ENCODE results near the gene SUPT5H.

SUPT5H gene

GRCh38 chr19:39445196-39446111 is at the start of gene SUPT5H:
Gene SUPT5H (plus strand): TSS chr19:39445582. CDS start chr19:39445891, 309 bp downstream.
- Mint-ChIP-seq H3K27me3 (no peaks in the 10 kb centered on the region), H3K4me3 (peak within 1 kb of the TSS; percentile 97), H3K27ac (peak within 1 kb of the TSS; percentile 99), H3K9me3 (ENCODE audit: low read depth) (no peaks in the 10 kb centered on the region), H3K36me3 (peaks cover 10% of the 10 kb centered on the region), H3K4me1 (ENCODE audit: low read depth) (peaks cover 48% of the 10 kb centered on the region)

- peak overlapping the region; percentile 93 for H3K27ac Mint-ChIP-seq
- no peaks in the 10 kb centered on the region for H3K36me3 Mint-ChIP-seq
- H3K4me3 Mint-ChIP-seq, result peak overlapping the region; percentile 77
- peaks cover 58% of the 10 kb centered on the region for H3K4me1 Mint-ChIP-seq (ENCODE audit: low read depth)
- H3K27me3 Mint-ChIP-seq, result no peaks in the 10 kb centered on the region
- H3K9me3 Mint-ChIP-seq (ENCODE audit: low read depth), result no peaks in the 10 kb centered on the region
These were observed 47.8 kb upstream of the SUPT5H start for GRCh38 chr19:39397360-39398296.

- H3K4me1 Mint-ChIP-seq (ENCODE audit: low read depth), result peaks cover 55% of the 10 kb centered on the region
- H3K4me3 Mint-ChIP-seq, result peak overlapping the region; percentile 77
- no peaks in the 10 kb centered on the region for H3K9me3 Mint-ChIP-seq (ENCODE audit: low read depth)
- no peaks in the 10 kb centered on the region for H3K36me3 Mint-ChIP-seq
- H3K27ac Mint-ChIP-seq, result peak overlapping the region; percentile 93
- no peaks in the 10 kb centered on the region for H3K27me3 Mint-ChIP-seq
These were observed 47.0 kb upstream of the SUPT5H start for GRCh38 chr19:39398297-39398864.

GRCh38 chr19:39399668-39400050 is 45.7 kb upstream of the SUPT5H start:
- no peaks in the 10 kb centered on the region for H3K36me3 Mint-ChIP-seq
- H3K4me1 Mint-ChIP-seq (ENCODE audit: low read depth), result peaks cover 60% of the 10 kb centered on the region
- H3K4me3 Mint-ChIP-seq, result peak overlapping the region; percentile 24
- no peaks in the 10 kb centered on the region for H3K9me3 Mint-ChIP-seq (ENCODE audit: low read depth)
- H3K27me3 Mint-ChIP-seq, result no peaks in the 10 kb centered on the region
- peak overlapping the region; percentile 67 for H3K27ac Mint-ChIP-seq

GRCh38 chr19:39400061-39400460 is 45.3 kb upstream of the SUPT5H start:
- no peaks in the 10 kb centered on the region for H3K9me3 Mint-ChIP-seq (ENCODE audit: low read depth)
- H3K27ac Mint-ChIP-seq, result peak overlapping the region; percentile 67
- H3K4me1 Mint-ChIP-seq (ENCODE audit: low read depth), result peaks cover 63% of the 10 kb centered on the region

GRCh38 chr19:39401070-39401548 is 44.3 kb upstream of the SUPT5H start:
- peak overlapping the region; percentile 97 for H3K27ac Mint-ChIP-seq
- no peaks in the 10 kb centered on the region for H3K9me3 Mint-ChIP-seq (ENCODE audit: low read depth)
- H3K4me3 Mint-ChIP-seq, result peak overlapping the region; percentile 78
- H3K4me1 Mint-ChIP-seq (ENCODE audit: low read depth), result peaks cover 69% of the 10 kb centered on the region
- no peaks in the 10 kb centered on the region for H3K27me3 Mint-ChIP-seq
- H3K36me3 Mint-ChIP-seq, result no peaks in the 10 kb centered on the region

More at GRCh38 chr19:39400061-39400460, 45.3 kb upstream of the SUPT5H start:
- Mint-ChIP-seq H3K27me3 (no peaks in the 10 kb centered on the region), H3K4me3 (peak overlapping the region; percentile 24), H3K36me3 (no peaks in the 10 kb centered on the region)

- no peaks in the 10 kb centered on the region for H3K36me3 Mint-ChIP-seq
- peaks cover 71% of the 10 kb centered on the region for H3K4me1 Mint-ChIP-seq (ENCODE audit: low read depth)
- H3K27me3 Mint-ChIP-seq, result no peaks in the 10 kb centered on the region
- peak overlapping the region; percentile 78 for H3K4me3 Mint-ChIP-seq
- no peaks in the 10 kb centered on the region for H3K9me3 Mint-ChIP-seq (ENCODE audit: low read depth)
- H3K27ac Mint-ChIP-seq, result peak overlapping the region; percentile 97
These were observed 43.6 kb upstream of the SUPT5H start for GRCh38 chr19:39401549-39402345.

- Mint-ChIP-seq H3K9me3 (ENCODE audit: low read depth) (no peaks in the 10 kb centered on the region), H3K36me3 (no peaks in the 10 kb centered on the region), H3K4me3 (peak overlapping the region; percentile 78), H3K27me3 (no peaks in the 10 kb centered on the region), H3K27ac (peak overlapping the region; percentile 97), H3K4me1 (ENCODE audit: low read depth) (peaks cover 65% of the 10 kb centered on the region)
These were observed 42.8 kb upstream of the SUPT5H start for GRCh38 chr19:39402346-39403300.

- Mint-ChIP-seq H3K4me1 (ENCODE audit: low read depth) (peaks cover 61% of the 10 kb centered on the region), H3K36me3 (peaks cover 1% of the 10 kb centered on the region), H3K9me3 (ENCODE audit: low read depth) (no peaks in the 10 kb centered on the region), H3K27ac (peak overlapping the region; percentile 97), H3K27me3 (no peaks in the 10 kb centered on the region), H3K4me3 (peak overlapping the region; percentile 80)
These were observed 41.8 kb upstream of the SUPT5H start for GRCh38 chr19:39403331-39404312.

- peaks cover 52% of the 10 kb centered on the region for H3K4me1 Mint-ChIP-seq (ENCODE audit: low read depth)
- peak overlapping the region; percentile 90 for H3K27ac Mint-ChIP-seq
- peaks cover 5% of the 10 kb centered on the region for H3K36me3 Mint-ChIP-seq
- H3K27me3 Mint-ChIP-seq, result no peaks in the 10 kb centered on the region
- no peaks in the 10 kb centered on the region for H3K9me3 Mint-ChIP-seq (ENCODE audit: low read depth)
- peak overlapping the region; percentile 90 for H3K4me3 Mint-ChIP-seq
These were observed 40.0 kb upstream of the SUPT5H start for GRCh38 chr19:39405261-39405957.

GRCh38 chr19:39405958-39406655 is 39.3 kb upstream of the SUPT5H start:
- Mint-ChIP-seq H3K9me3 (ENCODE audit: low read depth) (no peaks in the 10 kb centered on the region), H3K27ac (peak overlapping the region; percentile 90), H3K27me3 (no peaks in the 10 kb centered on the region), H3K4me1 (ENCODE audit: low read depth) (peaks cover 53% of the 10 kb centered on the region), H3K4me3 (peak overlapping the region; percentile 90), H3K36me3 (peaks cover 5% of the 10 kb centered on the region)

Measured in activated naive CD8-positive, alpha-beta T cell (primary cell).